Cerebellar nuclear complex (tissue), 1 donor: ENCODE data around the gene SCYL3.

Source experiments
- DNase-seq, 2 experiments: peaks; one replicate each; lab custom pipeline; 2025; lab: John Stamatoyannopoulos, UW

SCYL3 gene

GRCh38 chr1:169899519-169900217, 6.0 kb upstream of the SCYL3 start:
- DNase-seq, result no peak

- DNase-seq, result no peak
Measured at GRCh38 chr1:169896013-169896412, 2.3 kb upstream of the SCYL3 start.

- DNase-seq, result peak in 1 of 2 experiments; percentile 24
Measured at GRCh38 chr1:169894424-169895145, 889 bp upstream of the SCYL3 start.

- DNase-seq, result peak in 1 of 2 experiments; percentile 5
Measured at GRCh38 chr1:169892927-169893644, 610 bp downstream of the SCYL3 start.

GRCh38 chr1:169892176-169892926, 1.3 kb downstream of the SCYL3 start:
- no peak for DNase-seq

- DNase-seq, result no peak
Measured at GRCh38 chr1:169891539-169891885, 2.2 kb downstream of the SCYL3 start.

- DNase-seq, result no peak
Measured at GRCh38 chr1:169890761-169891538, 2.7 kb downstream of the SCYL3 start.

- DNase-seq, result no peak
Measured at GRCh38 chr1:169889871-169890270, 3.8 kb downstream of the SCYL3 start.

GRCh38 chr1:169886931-169887330, 6.8 kb downstream of the SCYL3 start:
- DNase-seq, result no peak

GRCh38 chr1:169886422-169886821, 7.3 kb downstream of the SCYL3 start:
- DNase-seq, result no peak

GRCh38 chr1:169885207-169885606, 8.5 kb downstream of the SCYL3 start:
- DNase-seq, result no peak

- no peak for DNase-seq
Measured at GRCh38 chr1:169884634-169885033, 9.1 kb downstream of the SCYL3 start.

GRCh38 chr1:169882039-169882511, 11.6 kb downstream of the SCYL3 start:
- no peak for DNase-seq

- DNase-seq, result no peak
Measured at GRCh38 chr1:169879034-169879840, 14.5 kb downstream of the SCYL3 start.

- no peak for DNase-seq
Measured at GRCh38 chr1:169878498-169878897, 15.2 kb downstream of the SCYL3 start.

- no peak for DNase-seq
Measured at GRCh38 chr1:169877800-169878491, 15.8 kb downstream of the SCYL3 start.

- DNase-seq, result no peak
Measured at GRCh38 chr1:169874229-169874628, 19.5 kb downstream of the SCYL3 start.

- DNase-seq, result no peak
Measured at GRCh38 chr1:169873582-169874199, 20.0 kb downstream of the SCYL3 start.

- no peak for DNase-seq
Measured at GRCh38 chr1:169872906-169873305, 20.8 kb downstream of the SCYL3 start.
